ENCODE measurements around the gene HMGN5.

DNA sequence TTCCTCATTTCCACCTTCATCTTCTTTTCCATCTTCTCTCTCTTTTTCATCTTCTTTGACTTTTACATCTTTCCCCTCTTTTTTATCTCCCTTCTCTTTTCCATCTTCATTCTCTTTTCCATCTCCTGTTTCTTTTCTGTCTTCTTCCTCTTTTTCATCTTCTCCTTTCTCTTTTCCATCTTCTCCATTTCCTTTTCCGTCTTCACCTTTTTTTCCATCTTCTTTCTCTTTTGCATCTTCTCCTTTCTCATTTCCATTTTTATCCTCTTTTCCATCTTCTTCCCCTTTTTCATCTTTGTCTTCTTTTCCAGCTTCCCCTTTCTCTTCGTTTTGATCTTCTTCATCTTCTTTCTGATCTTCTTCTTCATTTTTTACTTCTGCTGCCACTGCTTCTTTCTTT is 87.0 kb downstream of the HMGN5 start:
- no peak for TF ChIP-seq POLR2A (IDR thresholded peaks at IDR 0.05)
- TF ChIP-seq, protein P1, sequence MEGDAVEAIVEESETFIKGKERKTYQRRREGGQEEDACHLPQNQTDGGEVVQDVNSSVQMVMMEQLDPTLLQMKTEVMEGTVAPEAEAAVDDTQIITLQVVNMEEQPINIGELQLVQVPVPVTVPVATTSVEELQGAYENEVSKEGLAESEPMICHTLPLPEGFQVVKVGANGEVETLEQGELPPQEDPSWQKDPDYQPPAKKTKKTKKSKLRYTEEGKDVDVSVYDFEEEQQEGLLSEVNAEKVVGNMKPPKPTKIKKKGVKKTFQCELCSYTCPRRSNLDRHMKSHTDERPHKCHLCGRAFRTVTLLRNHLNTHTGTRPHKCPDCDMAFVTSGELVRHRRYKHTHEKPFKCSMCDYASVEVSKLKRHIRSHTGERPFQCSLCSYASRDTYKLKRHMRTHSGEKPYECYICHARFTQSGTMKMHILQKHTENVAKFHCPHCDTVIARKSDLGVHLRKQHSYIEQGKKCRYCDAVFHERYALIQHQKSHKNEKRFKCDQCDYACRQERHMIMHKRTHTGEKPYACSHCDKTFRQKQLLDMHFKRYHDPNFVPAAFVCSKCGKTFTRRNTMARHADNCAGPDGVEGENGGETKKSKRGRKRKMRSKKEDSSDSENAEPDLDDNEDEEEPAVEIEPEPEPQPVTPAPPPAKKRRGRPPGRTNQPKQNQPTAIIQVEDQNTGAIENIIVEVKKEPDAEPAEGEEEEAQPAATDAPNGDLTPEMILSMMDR (IDR thresholded peaks at IDR 0.05): no peak

All from tibial nerve (tissue), 3 donors.